22Rv1 (cell line): ENCODE measurements around the gene TSC1.

ENCODE experiments used
- ZFX ChIP-seq: fragments of 450-650 bp; IDR thresholded peaks from 2 replicates; pipeline ENCODE4 v1.6.1; 2017; ENCODE audit warnings: antibody characterized with exemption, borderline replicate concordance
- TF ChIP-seq, protein P1 (sequence below): fragments of 450-650 bp; IDR thresholded peaks from 2 replicates; pipeline ENCODE4 v1.5.1; 2017; ENCODE audit warnings: mild to moderate bottlenecking

DNA sequence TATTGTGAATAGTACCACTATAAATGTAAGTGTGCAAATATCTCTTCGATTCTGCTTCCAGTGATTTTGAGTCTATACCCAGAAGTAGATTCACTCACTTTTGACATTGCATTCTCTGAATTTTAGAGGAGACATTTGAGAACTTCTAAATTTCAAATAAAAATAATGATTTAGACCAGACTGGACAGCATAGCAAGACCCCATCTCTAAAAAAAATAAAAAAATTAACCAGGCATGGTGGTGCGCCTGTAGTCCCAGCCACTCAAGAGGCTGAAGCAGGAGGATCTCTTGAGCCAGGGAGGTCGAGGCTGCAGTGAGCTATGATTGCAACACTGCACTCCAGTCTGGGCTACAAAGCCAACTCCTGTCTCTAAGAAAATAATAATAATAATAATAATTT lies 32.2 kb upstream of the TSC1 start:
- TF ChIP-seq, protein P1, sequence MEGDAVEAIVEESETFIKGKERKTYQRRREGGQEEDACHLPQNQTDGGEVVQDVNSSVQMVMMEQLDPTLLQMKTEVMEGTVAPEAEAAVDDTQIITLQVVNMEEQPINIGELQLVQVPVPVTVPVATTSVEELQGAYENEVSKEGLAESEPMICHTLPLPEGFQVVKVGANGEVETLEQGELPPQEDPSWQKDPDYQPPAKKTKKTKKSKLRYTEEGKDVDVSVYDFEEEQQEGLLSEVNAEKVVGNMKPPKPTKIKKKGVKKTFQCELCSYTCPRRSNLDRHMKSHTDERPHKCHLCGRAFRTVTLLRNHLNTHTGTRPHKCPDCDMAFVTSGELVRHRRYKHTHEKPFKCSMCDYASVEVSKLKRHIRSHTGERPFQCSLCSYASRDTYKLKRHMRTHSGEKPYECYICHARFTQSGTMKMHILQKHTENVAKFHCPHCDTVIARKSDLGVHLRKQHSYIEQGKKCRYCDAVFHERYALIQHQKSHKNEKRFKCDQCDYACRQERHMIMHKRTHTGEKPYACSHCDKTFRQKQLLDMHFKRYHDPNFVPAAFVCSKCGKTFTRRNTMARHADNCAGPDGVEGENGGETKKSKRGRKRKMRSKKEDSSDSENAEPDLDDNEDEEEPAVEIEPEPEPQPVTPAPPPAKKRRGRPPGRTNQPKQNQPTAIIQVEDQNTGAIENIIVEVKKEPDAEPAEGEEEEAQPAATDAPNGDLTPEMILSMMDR = no peak
- no peak for TF ChIP-seq ZFX
